HepG2 (cell line): ENCODE results near the gene TRAPPC10. TPM values are rescaled to one million over a fixed set of nuclear protein-coding genes. Genes with fewer than 3 reads are reported as not detected.

Experiments
- ATAC-seq: fragments of 200-7000 bp; cut with Tn5 transposase; 3 replicates; pipeline ENCODE4 v1.9.1; 2020; ENCODE audit warnings: mild to moderate bottlenecking, moderate library complexity
- BruUV-seq: library from RNA; stranded (reverse); fragments of 400-500 nt; replicated peaks from 2 replicates; lab custom pipeline; 2021; lab: Mats Ljungman, UMichigan
- CTCF ChIA-PET: fragments of 300-600 bp; formaldehyde crosslinking; extraction: SDS; loops from one replicate; lab custom pipeline; 2021; ENCODE audit warnings: low total read pairs, inconsistent platforms, low intra/inter-chr PET ratio; lab: Yijun Ruan, JAX
- POLR2A ChIA-PET: fragments of 350-600 bp; sonication (Branson Sonifier 250); formaldehyde crosslinking; loops from one replicate; lab custom pipeline; 2020; ENCODE audit warnings: antibody characterized with exemption, inconsistent platforms; lab: Yijun Ruan, JAX
- DNase-seq: peaks from one replicate; pipeline ENCODE4 v3.0.0-alpha.2; 2015; ENCODE audit warnings: low spot score
- FAIRE-seq: peaks from 3 replicates; lab custom pipeline; 2011; peaks lifted over from hg19 to GRCh38; lab: Jason Lieb, UNC
- H2AFZ ChIP-seq: one replicate; pipeline ENCODE4 v1.6.1; 2011; ENCODE audit warnings: low read length, inconsistent platforms
- H3K27ac ChIP-seq: fragments of 300-600 bp; 3 replicates; pipeline ENCODE4 v1.8.0; 2011; ENCODE audit warnings: mixed run types, mild to moderate bottlenecking, mixed read lengths, low read length, inconsistent platforms; ENCODE audit not compliant: insufficient read depth; ENCODE audit errors: extremely low read length
- H3K27me3 ChIP-seq, 2 experiments: fragments of 200-600 bp in 1 of 2; 2 replicates in 1 of 2; 3 replicates in 1 of 2; pipeline versions ENCODE4 v1.6.0 to v1.8.0; 2011; ENCODE audit warnings: low read length in 2 of 2, mild to moderate bottlenecking in 2 of 2, moderate library complexity in 2 of 2, inconsistent platforms in 1 of 2; ENCODE audit not compliant: insufficient read depth in 2 of 2, control insufficient read depth in 1 of 2
- H3K36me3 ChIP-seq, 2 experiments: fragments of 200-600 bp in 1 of 2; replicated peaks in 1 of 2; 2 replicates in 1 of 2; 3 replicates in 1 of 2; pipeline versions ENCODE4 v1.5.1 to v1.8.0; 2011; ENCODE audit warnings: low read length in 2 of 2, inconsistent platforms in 1 of 2; ENCODE audit not compliant: insufficient read depth in 2 of 2, control insufficient read depth in 1 of 2
- H3K4me1 ChIP-seq: 2 replicates; pipeline ENCODE4 v1.5.1; 2012; ENCODE audit warnings: low read length, inconsistent platforms; ENCODE audit not compliant: insufficient read depth
- H3K4me2 ChIP-seq: 2 replicates; pipeline ENCODE4 v1.6.0; 2011; ENCODE audit warnings: low read depth, low read length, inconsistent platforms
- H3K4me3 ChIP-seq, 3 experiments: fragments of 200-600 bp in 1 of 3; sonication (generic), shearing (Covaris generic) in 1 of 3; replicated peaks in 1 of 3; 2 replicates each; pipeline ENCODE4 v1.5.1; 2011 to 2016; ENCODE audit warnings: low read length in 3 of 3, inconsistent platforms in 2 of 3, low read depth in 2 of 3, mild to moderate bottlenecking in 2 of 3, control low read depth in 1 of 3, mixed read lengths in 1 of 3; ENCODE audit not compliant: insufficient read depth in 1 of 3
- H3K79me2 ChIP-seq: one replicate; pipeline ENCODE4 v1.6.1; 2011; ENCODE audit warnings: low read length, inconsistent platforms; ENCODE audit not compliant: insufficient read depth
- H3K9ac ChIP-seq: 2 replicates; pipeline ENCODE4 v1.6.0; 2011; ENCODE audit warnings: mild to moderate bottlenecking, low read depth, low read length, inconsistent platforms; ENCODE audit not compliant: insufficient read depth
- H3K9me3 ChIP-seq: 2 replicates; pipeline ENCODE4 v1.5.1; 2012; ENCODE audit warnings: mild to moderate bottlenecking, low read length
- H4K20me1 ChIP-seq: 2 replicates; pipeline ENCODE4 v1.6.0; 2011; ENCODE audit warnings: inconsistent platforms, mild to moderate bottlenecking, low read length, moderate library complexity; ENCODE audit not compliant: insufficient read depth
- HOXD1 ChIP-seq: sonication (generic); formaldehyde crosslinking; IDR thresholded peaks from 2 replicates; pipeline ENCODE4 v1.5.0; 2020; ENCODE audit warnings: missing genetic modification reagents
- KIAA2018 ChIP-seq: sonication (generic); formaldehyde crosslinking; IDR thresholded peaks from 2 replicates; pipeline ENCODE4 v1.5.0; 2020; ENCODE audit warnings: mild to moderate bottlenecking, missing genetic modification reagents, borderline replicate concordance
- REST ChIP-seq, 2 experiments: IDR thresholded peaks; 2 replicates each; pipeline ENCODE4 v1.6.1; 2011 to 2012; ENCODE audit warnings: low read length in 2 of 2, borderline replicate concordance in 1 of 2, low read depth in 1 of 2, mild to moderate bottlenecking in 1 of 2, moderate library complexity in 1 of 2
- XBP1 ChIP-seq: sonication (generic); formaldehyde crosslinking; IDR thresholded peaks from 2 replicates; pipeline ENCODE4 v1.5.0; 2020; ENCODE audit warnings: missing genetic modification reagents
- ZNF143 ChIP-seq: sonication (generic); formaldehyde crosslinking; IDR thresholded peaks from 2 replicates; pipeline ENCODE4 v1.4.0; 2020; ENCODE audit warnings: missing genetic modification reagents
- ZNF17 ChIP-seq: sonication (generic); formaldehyde crosslinking; IDR thresholded peaks from 2 replicates; pipeline ENCODE4 v1.5.0; 2020; ENCODE audit warnings: mild to moderate bottlenecking, missing genetic modification reagents
- ZNF552 ChIP-seq: sonication (generic); formaldehyde crosslinking; IDR thresholded peaks from 2 replicates; pipeline ENCODE4 v1.9.0; 2022; ENCODE audit warnings: missing genetic modification reagents, mild to moderate bottlenecking, borderline replicate concordance
- WGBS: methylation state at CpG from one replicate; pipeline ENCODE4 v1.1.6; 2017; ENCODE audit warnings: low lambda C conversion rate; 5-methylcytosine and 5-hydroxymethylcytosine counted together
- in situ Hi-C: cut with HindIII; loops from 2 replicates; pipeline ENCODE4 v1.10.0; 2017; ENCODE audit warnings: low pct_unique_long_range_greater_than_20kb; ENCODE audit not compliant: extremely low pct_ligation_motif_present
- intact Hi-C: fragments of 100-400 bp; cut with micrococcal nuclease; formaldehyde crosslinking; loops from one replicate; pipeline ENCODE4 v1.10.0; 2022; ENCODE audit not compliant: unreplicated experiment
- polyA plus RNA-seq, 8 experiments: library from polyadenylated mRNA; depleted of rRNA in 3 of 8; stranded (reverse) in 7 of 8; unstranded in 1 of 8; fragments of >200 nt; fragmentation: Illumina TruSeq in 4 of 8; extraction: Trizol in 4 of 8; gene quantifications; 2 replicates each; pipeline versions ENCODE4 v1.2.1 to v1.2.3, GENCODE V29; 2011 to 2016; ENCODE audit warnings: low read depth in 4 of 8, missing spikeins in 1 of 8, mixed read lengths in 1 of 8; ENCODE audit not compliant: insufficient read depth in 1 of 8
- total RNA-seq, 5 experiments: library from RNA; depleted of rRNA; stranded (reverse); fragments of >200 nt; fragmentation: Illumina TruSeq; extraction: Trizol; gene quantifications; 2 replicates each; pipeline ENCODE4 v1.2.3, GENCODE V29; 2016; ENCODE audit warnings: low read depth in 1 of 5

Gene TRAPPC10
- total and polyA plus RNA-seq, 2 of the 13 experiments (the other 11 are each of a cell fraction or from before 2014, with no cell fraction given) = 10.6 to 16.5 TPM

- TF ChIP-seq REST (IDR thresholded peaks at IDR 0.05; ENCODE audit: borderline replicate concordance in 1 of 2, low read depth in 1 of 2, low read length in 2 of 2) = no peak
- no peak for TF ChIP-seq ZNF17 (CRISPR knock-in tag)
Observed at GRCh38 chr21:44082648-44083440, 70.7 kb downstream of the TRAPPC10 start (continued).

- no peak for FAIRE-seq
- no peaks in the 10 kb centered on the region for H3K9me3 ChIP-seq
- H3K4me3 ChIP-seq = no peak overlapping the region
- H3K79me2 ChIP-seq = no peaks in the 10 kb centered on the region
- in situ Hi-C loops (no loop called here), intact Hi-C loops (no loop called here)
- CTCF ChIA-PET = no interaction called here
- no peak overlapping the region for H3K9ac ChIP-seq
- no peak overlapping the region for H3K27ac ChIP-seq
- no peaks in the 10 kb centered on the region for H4K20me1 ChIP-seq
- no peak overlapping the region for H3K4me2 ChIP-seq
- DNase-seq = no peak
- no peaks in the 10 kb centered on the region for H3K4me1 ChIP-seq
- H3K27me3 ChIP-seq = no peaks in the 10 kb centered on the region
- TF ChIP-seq KIAA2018 (no peak), ZNF552 (CRISPR knock-in tag) (no peak), ZNF143 (no peak), XBP1 (CRISPR knock-in tag) (no peak), HOXD1 (CRISPR knock-in tag) (no peak)
- ATAC-seq = no peak
- BruUV-seq = no TSS peak
- POLR2A ChIA-PET = no interaction called here
- WGBS = 95% methylated on average over 11 of the region's 16 CpGs
- peaks cover 14 to 78% of the 10 kb centered on the region in 2 experiments for H3K36me3 ChIP-seq
- H2AFZ ChIP-seq = no peak overlapping the region
Observed at GRCh38 chr21:44083631-44084291, 71.7 kb downstream of the TRAPPC10 start.
